ENCODE results near the gene RNU5B-1.
"Not testable (repeated sequence)": the region's sequence is repeated elsewhere in the genome, so short reads cannot be mapped to it uniquely, and the experiment has no call there.

Gene RNU5B-1

GRCh38 chr15:65304381-65305149, at the start of gene RNU5B-1:
Gene RNU5B-1, plus strand, starts transcription at chr15:65304677.
- DNase-seq (ENCODE audit: low read depth in 2 of 2) = peak; percentile 48 to 56

- no peak for DNase-seq (ENCODE audit: low read depth in 2 of 2)
These were observed 49.7 kb upstream of the RNU5B-1 start for GRCh38 chr15:65254758-65255157.

- no peak for DNase-seq (ENCODE audit: low read depth in 2 of 2)
These were observed 48.9 kb upstream of the RNU5B-1 start for GRCh38 chr15:65255486-65256140.

- no peak for DNase-seq (ENCODE audit: low read depth in 2 of 2)
These were observed 45.9 kb upstream of the RNU5B-1 start for GRCh38 chr15:65258375-65259262.

- no peak for DNase-seq (ENCODE audit: low read depth in 2 of 2)
These were observed 45.1 kb upstream of the RNU5B-1 start for GRCh38 chr15:65259367-65259797.

GRCh38 chr15:65260968-65261367, 43.5 kb upstream of the RNU5B-1 start:
- DNase-seq (ENCODE audit: low read depth in 2 of 2) = no peak

GRCh38 chr15:65263313-65263712, 41.2 kb upstream of the RNU5B-1 start:
- DNase-seq (ENCODE audit: low read depth in 2 of 2) = no peak

- no peak for DNase-seq (ENCODE audit: low read depth in 2 of 2)
These were observed 39.5 kb upstream of the RNU5B-1 start for GRCh38 chr15:65264863-65265430.

- DNase-seq (ENCODE audit: low read depth in 2 of 2) = no peak
These were observed 38.0 kb upstream of the RNU5B-1 start for GRCh38 chr15:65266469-65266868.

GRCh38 chr15:65268411-65268810, 36.1 kb upstream of the RNU5B-1 start:
- no peak for DNase-seq (ENCODE audit: low read depth in 2 of 2)

- DNase-seq (ENCODE audit: low read depth in 2 of 2) = not testable (repeated sequence)
These were observed 33.5 kb upstream of the RNU5B-1 start for GRCh38 chr15:65270811-65271545.

GRCh38 chr15:65275104-65275727, 29.3 kb upstream of the RNU5B-1 start:
- DNase-seq (ENCODE audit: low read depth in 2 of 2) = no peak

- no peak for DNase-seq (ENCODE audit: low read depth in 2 of 2)
These were observed 28.8 kb upstream of the RNU5B-1 start for GRCh38 chr15:65275728-65276126.

- no peak for DNase-seq (ENCODE audit: low read depth in 2 of 2)
These were observed 27.5 kb upstream of the RNU5B-1 start for GRCh38 chr15:65277015-65277414.

GRCh38 chr15:65278480-65278879, 26.0 kb upstream of the RNU5B-1 start:
- DNase-seq (ENCODE audit: low read depth in 2 of 2) = no peak

GRCh38 chr15:65285291-65286068, 19.0 kb upstream of the RNU5B-1 start:
- DNase-seq (ENCODE audit: low read depth in 2 of 2) = no peak

GRCh38 chr15:65286069-65286703, 18.3 kb upstream of the RNU5B-1 start:
- DNase-seq (ENCODE audit: low read depth in 2 of 2) = no peak

- peak; percentile 79 to 90 for DNase-seq (ENCODE audit: low read depth in 2 of 2)
These were observed 17.6 kb upstream of the RNU5B-1 start, which contains the start of gene PARP16 for GRCh38 chr15:65286704-65287519. Gene PARP16, minus strand, starts transcription at chr15:65286883. Its CDS starts 457 bp downstream, at chr15:65286426.

GRCh38 chr15:65287520-65287855, 17.0 kb upstream of the RNU5B-1 start:
- DNase-seq (ENCODE audit: low read depth in 2 of 2) = no peak
